ENCODE measurements around the gene IFT88.

IFT88 gene

DNA sequence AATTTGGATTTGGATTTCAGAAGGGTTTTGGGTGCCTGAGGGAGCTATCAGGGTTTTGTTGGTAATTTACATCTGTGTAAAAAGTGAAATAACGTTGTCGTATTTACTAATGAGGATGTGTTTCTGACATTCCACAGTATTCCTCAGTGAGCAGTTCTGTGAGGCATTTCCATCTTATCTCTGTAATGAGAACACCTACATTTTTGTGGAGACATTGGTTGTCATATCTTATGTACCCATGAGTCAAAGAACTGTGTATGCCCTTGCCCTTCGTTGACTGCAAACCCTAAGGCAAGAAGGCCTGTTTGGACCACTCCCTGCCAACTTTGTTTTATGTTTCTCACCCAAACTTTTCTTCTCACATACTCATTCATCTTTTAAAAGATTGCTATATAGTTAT lies 122.3 kb downstream of the IFT88 start (continued):
- TF ChIP-seq ZNF747 (tag by site-specific recombination; IDR thresholded peaks at IDR 0.05) (no peak), ZBTB21 (tag by site-specific recombination; IDR thresholded peaks at IDR 0.05) (no peak), ZNF473 (tag by site-specific recombination; IDR thresholded peaks at IDR 0.05) (no peak), PRDM1 (tag by site-specific recombination; IDR thresholded peaks at IDR 0.05) (no peak), ZNF266 (tag by site-specific recombination; IDR thresholded peaks at IDR 0.05; ENCODE audit: low read depth) (no peak), ZNF514 (tag by site-specific recombination; IDR thresholded peaks at IDR 0.05) (no peak), ZNF23 (tag by site-specific recombination; IDR thresholded peaks at IDR 0.05; ENCODE audit: borderline replicate concordance) (no peak), KLF16 (tag by site-specific recombination; IDR thresholded peaks at IDR 0.05) (no peak)
- TF ChIP-seq, protein P1, sequence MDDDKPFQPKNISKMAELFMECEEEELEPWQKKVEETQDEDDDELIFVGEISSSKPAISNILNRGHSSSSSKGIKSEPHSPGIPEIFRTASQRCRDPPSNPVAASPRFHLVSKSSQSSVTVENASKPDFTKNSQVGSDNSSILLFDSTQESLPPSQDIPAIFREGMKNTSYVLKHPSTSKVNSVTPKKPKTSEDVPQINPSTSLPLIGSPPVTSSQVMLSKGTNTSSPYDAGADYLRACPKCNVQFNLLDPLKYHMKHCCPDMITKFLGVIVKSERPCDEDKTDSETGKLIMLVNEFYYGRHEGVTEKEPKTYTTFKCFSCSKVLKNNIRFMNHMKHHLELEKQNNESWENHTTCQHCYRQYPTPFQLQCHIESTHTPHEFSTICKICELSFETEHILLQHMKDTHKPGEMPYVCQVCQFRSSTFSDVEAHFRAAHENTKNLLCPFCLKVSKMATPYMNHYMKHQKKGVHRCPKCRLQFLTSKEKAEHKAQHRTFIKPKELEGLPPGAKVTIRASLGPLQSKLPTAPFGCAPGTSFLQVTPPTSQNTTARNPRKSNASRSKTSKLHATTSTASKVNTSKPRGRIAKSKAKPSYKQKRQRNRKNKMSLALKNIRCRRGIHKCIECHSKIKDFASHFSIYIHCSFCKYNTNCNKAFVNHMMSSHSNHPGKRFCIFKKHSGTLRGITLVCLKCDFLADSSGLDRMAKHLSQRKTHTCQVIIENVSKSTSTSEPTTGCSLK (tag by site-specific recombination; IDR thresholded peaks at IDR 0.05) = no peak
- TF ChIP-seq, protein P2, sequence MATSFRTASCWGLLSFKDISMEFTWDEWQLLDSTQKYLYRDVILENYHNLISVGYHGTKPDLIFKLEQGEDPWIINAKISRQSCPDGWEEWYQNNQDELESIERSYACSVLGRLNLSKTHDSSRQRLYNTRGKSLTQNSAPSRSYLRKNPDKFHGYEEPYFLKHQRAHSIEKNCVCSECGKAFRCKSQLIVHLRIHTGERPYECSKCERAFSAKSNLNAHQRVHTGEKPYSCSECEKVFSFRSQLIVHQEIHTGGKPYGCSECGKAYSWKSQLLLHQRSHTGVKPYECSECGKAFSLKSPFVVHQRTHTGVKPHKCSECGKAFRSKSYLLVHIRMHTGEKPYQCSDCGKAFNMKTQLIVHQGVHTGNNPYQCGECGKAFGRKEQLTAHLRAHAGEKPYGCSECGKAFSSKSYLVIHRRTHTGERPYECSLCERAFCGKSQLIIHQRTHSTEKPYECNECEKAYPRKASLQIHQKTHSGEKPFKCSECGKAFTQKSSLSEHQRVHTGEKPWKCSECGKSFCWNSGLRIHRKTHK (tag by site-specific recombination; IDR thresholded peaks at IDR 0.05) = no peak

DNA sequence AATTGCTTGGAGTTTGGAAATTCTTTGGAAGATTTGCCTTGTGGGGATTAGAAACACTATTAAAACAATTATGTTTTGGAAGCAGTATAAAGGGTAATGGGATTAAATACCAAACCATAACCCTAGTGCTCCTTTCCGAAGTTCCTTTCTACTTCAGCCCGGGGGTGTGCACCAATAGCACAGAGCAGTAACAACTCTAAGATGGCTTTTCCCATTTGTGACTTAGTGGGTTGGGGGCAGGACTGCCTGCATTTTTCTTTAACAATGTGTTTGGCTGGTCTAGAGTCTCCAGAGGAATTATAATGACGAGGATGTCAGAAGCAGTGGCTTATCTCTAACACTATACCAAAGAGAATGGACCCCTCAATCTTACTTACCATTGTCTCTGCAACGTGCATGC lies 124.7 kb downstream of the IFT88 start:
- CTCF ChIA-PET = no interaction called here
- peaks cover 2% of the 10 kb centered on the region; the same call in 1 of the 2 replicates for H3K4me1 ChIP-seq (ENCODE audit: control insufficient read depth, insufficient read depth, low read length)
- no peak overlapping the region for H3K4me3 ChIP-seq (ENCODE audit: low read depth, low read length)
- POLR2A ChIA-PET = no interaction called here
- no peak overlapping the region for H3K27ac ChIP-seq (ENCODE audit: extremely low read depth, low read depth, low read length)
- no peaks in the 10 kb centered on the region for H3K36me3 ChIP-seq (ENCODE audit: control insufficient read depth in 2 of 2, insufficient read depth in 1 of 2, low read length in 2 of 2)
- H3K9me3 ChIP-seq (ENCODE audit: control insufficient read depth, insufficient read depth, low read depth, low read length) = no peaks in the 10 kb centered on the region
- TF ChIP-seq ZNF157 (tag by site-specific recombination; IDR thresholded peaks at IDR 0.05) (no peak), ZXDB (tag by site-specific recombination; IDR thresholded peaks at IDR 0.05) (no peak), ZNF140 (tag by site-specific recombination; IDR thresholded peaks at IDR 0.05) (no peak), SCRT2 (tag by site-specific recombination; IDR thresholded peaks at IDR 0.05) (no peak), REPIN1 (tag by site-specific recombination; IDR thresholded peaks at IDR 0.05; ENCODE audit: low read depth) (no peak), ZNF600 (tag by site-specific recombination; IDR thresholded peaks at IDR 0.05) (no peak), BCL11A (tag by site-specific recombination; IDR thresholded peaks at IDR 0.05; ENCODE audit: low read depth) (no peak), ZSCAN30 (tag by site-specific recombination; IDR thresholded peaks at IDR 0.05) (no peak)
- TF ChIP-seq, protein P3, sequence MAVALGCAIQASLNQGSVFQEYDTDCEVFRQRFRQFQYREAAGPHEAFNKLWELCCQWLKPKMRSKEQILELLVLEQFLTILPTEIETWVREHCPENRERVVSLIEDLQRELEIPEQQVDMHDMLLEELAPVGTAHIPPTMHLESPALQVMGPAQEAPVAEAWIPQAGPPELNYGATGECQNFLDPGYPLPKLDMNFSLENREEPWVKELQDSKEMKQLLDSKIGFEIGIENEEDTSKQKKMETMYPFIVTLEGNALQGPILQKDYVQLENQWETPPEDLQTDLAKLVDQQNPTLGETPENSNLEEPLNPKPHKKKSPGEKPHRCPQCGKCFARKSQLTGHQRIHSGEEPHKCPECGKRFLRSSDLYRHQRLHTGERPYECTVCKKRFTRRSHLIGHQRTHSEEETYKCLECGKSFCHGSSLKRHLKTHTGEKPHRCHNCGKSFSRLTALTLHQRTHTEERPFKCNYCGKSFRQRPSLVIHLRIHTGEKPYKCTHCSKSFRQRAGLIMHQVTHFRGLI (tag by site-specific recombination; IDR thresholded peaks at IDR 0.05) = no peak
- TF ChIP-seq, protein P4, sequence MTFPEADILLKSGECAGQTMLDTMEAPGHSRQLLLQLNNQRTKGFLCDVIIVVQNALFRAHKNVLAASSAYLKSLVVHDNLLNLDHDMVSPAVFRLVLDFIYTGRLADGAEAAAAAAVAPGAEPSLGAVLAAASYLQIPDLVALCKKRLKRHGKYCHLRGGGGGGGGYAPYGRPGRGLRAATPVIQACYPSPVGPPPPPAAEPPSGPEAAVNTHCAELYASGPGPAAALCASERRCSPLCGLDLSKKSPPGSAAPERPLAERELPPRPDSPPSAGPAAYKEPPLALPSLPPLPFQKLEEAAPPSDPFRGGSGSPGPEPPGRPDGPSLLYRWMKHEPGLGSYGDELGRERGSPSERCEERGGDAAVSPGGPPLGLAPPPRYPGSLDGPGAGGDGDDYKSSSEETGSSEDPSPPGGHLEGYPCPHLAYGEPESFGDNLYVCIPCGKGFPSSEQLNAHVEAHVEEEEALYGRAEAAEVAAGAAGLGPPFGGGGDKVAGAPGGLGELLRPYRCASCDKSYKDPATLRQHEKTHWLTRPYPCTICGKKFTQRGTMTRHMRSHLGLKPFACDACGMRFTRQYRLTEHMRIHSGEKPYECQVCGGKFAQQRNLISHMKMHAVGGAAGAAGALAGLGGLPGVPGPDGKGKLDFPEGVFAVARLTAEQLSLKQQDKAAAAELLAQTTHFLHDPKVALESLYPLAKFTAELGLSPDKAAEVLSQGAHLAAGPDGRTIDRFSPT (tag by site-specific recombination; IDR thresholded peaks at IDR 0.05) = no peak
- TF ChIP-seq, protein P5, sequence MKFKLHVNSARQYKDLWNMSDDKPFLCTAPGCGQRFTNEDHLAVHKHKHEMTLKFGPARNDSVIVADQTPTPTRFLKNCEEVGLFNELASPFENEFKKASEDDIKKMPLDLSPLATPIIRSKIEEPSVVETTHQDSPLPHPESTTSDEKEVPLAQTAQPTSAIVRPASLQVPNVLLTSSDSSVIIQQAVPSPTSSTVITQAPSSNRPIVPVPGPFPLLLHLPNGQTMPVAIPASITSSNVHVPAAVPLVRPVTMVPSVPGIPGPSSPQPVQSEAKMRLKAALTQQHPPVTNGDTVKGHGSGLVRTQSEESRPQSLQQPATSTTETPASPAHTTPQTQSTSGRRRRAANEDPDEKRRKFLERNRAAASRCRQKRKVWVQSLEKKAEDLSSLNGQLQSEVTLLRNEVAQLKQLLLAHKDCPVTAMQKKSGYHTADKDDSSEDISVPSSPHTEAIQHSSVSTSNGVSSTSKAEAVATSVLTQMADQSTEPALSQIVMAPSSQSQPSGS (tag by site-specific recombination; IDR thresholded peaks at IDR 0.05; ENCODE audit: low read depth) = no peak
- TF ChIP-seq, protein P6, sequence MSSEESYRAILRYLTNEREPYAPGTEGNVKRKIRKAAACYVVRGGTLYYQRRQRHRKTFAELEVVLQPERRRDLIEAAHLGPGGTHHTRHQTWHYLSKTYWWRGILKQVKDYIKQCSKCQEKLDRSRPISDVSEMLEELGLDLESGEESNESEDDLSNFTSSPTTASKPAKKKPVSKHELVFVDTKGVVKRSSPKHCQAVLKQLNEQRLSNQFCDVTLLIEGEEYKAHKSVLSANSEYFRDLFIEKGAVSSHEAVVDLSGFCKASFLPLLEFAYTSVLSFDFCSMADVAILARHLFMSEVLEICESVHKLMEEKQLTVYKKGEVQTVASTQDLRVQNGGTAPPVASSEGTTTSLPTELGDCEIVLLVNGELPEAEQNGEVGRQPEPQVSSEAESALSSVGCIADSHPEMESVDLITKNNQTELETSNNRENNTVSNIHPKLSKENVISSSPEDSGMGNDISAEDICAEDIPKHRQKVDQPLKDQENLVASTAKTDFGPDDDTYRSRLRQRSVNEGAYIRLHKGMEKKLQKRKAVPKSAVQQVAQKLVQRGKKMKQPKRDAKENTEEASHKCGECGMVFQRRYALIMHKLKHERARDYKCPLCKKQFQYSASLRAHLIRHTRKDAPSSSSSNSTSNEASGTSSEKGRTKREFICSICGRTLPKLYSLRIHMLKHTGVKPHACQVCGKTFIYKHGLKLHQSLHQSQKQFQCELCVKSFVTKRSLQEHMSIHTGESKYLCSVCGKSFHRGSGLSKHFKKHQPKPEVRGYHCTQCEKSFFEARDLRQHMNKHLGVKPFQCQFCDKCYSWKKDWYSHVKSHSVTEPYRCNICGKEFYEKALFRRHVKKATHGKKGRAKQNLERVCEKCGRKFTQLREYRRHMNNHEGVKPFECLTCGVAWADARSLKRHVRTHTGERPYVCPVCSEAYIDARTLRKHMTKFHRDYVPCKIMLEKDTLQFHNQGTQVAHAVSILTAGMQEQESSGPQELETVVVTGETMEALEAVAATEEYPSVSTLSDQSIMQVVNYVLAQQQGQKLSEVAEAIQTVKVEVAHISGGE (tag by site-specific recombination; conservative IDR thresholded peaks at IDR 0.05; ENCODE audit: low read depth) = no peak
